NCI-H2227 (cell line): ENCODE measurements around the gene TGM5.
A peak's percentile ranks its signal among the peaks of the same experiment; 100 is the strongest.
"Not testable (repeated sequence)": the region's sequence is repeated elsewhere in the genome, so short reads cannot be mapped to it uniquely, and the experiment has no call there.

Experiments used
- DNase-seq: peaks from one replicate; lab custom pipeline; 2025; ENCODE audit not compliant: unreplicated experiment; lab: John Stamatoyannopoulos, UW

TGM5 gene, protein sequence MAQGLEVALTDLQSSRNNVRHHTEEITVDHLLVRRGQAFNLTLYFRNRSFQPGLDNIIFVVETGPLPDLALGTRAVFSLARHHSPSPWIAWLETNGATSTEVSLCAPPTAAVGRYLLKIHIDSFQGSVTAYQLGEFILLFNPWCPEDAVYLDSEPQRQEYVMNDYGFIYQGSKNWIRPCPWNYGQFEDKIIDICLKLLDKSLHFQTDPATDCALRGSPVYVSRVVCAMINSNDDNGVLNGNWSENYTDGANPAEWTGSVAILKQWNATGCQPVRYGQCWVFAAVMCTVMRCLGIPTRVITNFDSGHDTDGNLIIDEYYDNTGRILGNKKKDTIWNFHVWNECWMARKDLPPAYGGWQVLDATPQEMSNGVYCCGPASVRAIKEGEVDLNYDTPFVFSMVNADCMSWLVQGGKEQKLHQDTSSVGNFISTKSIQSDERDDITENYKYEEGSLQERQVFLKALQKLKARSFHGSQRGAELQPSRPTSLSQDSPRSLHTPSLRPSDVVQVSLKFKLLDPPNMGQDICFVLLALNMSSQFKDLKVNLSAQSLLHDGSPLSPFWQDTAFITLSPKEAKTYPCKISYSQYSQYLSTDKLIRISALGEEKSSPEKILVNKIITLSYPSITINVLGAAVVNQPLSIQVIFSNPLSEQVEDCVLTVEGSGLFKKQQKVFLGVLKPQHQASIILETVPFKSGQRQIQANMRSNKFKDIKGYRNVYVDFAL

DNA sequence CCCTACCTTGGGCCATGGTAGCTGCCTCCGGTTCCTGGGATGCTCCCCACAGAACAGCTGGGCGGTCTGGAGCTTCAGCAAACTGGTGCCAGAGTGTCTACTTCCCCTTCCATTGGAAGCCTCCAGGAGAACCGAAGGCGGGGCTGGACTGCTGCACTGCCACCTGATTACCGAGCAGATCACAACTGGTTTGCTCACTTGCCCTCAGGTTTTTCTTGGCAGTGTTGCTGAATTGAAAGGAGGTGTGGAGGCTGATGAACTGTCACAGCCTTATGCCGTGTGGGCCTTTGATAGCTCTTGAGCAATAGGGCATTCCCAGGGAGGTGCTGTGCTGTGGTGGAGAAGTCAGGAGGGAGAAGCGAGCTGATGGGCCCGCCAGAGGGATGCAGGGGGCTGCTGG, at the start of gene TGM5:
Gene TGM5, minus strand, starts transcription at position 95 of the 400 bp plus-strand sequence. Its CDS starts 79 bp downstream, at position 16.
- no peak for DNase-seq

DNA sequence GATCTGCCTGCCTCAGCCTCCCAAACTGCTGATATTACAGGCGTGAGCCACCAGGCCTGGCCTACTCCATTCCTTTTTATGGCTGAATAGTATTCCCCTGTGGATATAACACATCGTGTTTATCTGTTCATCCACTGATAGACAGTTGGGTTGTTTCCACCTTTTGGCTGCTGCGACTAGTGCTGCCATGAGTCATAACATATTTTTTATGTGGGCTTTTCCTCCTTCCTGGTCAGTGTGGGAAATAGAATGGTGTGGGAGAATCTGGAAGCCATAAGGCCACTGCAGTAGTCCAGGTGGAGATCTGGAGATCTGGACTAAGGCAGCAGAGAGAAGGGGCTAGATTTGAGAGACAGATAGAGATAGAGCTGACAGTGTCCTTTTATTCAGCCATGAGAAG, 47.4 kb upstream of the TGM5 start:
- DNase-seq = no peak

DNA sequence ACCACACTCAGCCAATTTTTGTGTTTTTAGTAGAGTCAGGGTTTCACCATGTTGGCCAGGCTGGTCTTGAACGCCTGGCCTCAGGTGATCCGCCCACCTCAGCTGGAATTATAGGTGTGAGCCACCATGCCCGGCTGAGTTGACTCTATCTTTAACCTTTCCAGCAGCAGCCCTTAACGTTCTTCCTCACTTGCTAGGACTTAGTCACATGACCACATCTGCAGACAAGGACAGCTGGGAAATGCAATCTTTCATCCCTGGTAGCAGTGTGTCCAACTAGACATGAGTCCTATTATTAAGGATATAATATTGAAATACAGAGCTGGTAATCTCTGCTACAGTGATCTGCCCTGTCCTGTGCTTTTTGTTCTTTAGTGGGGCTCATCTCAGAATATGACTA, 45.6 kb upstream of the TGM5 start:
- DNase-seq = no peak

DNA sequence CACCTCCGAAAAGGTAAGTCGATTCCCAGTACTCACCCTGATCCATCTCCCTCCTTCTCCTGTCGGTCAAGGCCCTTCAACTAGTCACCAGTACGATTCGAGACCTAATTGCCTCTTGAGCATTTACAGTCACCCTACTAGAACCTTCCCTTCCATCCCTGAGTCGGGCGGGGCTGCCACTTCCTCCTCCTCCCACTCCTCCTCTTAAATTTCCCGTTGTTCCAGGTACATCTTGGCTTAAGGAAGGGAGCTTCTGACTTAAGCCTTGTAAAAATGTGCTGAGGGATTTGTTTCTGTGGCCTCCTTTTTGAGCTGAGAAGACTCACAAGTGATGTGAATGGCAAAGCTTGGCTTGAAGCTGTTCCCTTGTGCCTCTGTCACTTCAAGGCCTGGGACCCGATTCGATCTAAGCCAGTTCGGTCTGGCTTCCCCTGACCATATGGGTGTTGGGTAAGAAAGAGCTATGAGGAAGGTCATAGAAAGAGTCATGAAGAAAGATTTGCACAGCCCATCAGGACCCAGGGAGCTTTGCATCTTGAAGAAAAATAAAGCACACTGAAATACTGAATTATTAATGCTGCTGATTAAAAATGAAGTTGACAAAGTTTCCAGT, 35.6 kb upstream of the TGM5 start, which contains the start of gene TGM7:
Gene TGM7, minus strand, starts transcription at position 51 of the 613 bp plus-strand sequence.
- DNase-seq = no peak

DNA sequence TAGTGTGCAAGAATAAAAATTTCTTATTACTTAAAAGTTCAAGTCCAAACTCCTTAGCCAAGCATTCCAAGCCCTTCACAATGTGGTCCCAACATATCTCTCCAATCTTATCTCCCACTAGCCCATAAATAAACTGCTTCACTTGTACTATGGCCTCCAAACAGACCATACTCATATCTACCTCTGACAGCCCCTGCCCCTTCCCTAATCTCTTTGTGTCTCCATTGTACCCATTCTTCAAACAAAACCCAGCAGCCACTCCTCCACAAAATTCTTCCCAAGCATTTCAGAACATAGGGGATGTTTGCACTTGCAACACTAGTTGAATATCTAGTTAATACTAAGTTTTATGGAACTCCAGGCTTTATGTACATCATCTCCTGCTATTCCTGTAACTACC, 33.2 kb upstream of the TGM5 start:
- no peak for DNase-seq

DNA sequence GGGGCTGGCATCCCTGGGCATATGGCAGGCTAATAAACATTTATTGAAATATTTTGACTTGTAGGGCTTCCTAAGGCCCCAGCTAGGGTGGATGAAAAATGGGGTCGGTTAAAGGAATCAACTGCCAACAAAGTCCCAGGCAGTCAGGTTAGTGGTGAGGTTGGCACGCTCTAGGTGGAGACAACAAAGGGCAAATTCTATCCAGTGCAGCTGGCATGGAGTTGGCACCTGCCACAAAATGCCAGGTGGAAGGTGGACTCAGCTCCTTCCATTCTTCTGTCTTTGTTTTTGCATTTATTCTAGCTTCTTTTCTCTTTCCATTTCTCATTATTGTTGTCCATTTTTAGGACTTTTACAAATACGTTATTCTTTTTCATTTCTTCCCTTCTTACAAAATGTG, 32.7 kb upstream of the TGM5 start:
- DNase-seq = no peak

DNA sequence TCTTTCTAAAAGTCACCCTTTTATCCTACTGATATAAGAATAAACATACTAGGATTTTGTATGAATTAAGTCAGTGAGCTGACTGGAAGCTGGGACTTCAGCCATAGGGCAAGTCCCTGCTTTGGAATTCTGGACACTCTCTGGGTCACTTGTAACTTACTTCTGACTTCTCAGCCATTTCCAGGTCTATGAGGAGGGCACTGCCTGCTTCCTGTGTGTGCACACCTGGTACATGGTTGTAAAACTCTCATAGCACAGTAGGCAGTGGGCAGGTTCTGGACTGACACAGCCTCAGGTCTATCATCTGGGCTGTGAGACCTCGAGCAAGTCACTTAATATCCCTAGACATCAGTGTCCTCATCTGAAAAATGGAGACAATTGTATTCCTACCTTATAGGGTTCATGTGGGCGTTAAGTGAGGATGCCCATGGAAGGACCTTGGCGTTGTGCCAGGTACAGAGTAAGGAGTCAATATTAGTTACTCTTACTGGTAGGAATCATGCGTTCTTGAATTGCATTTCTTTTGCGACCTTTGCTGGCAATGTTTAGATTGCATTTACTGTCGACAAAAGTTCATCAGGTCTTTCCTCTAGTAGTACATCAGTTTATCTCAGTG, 27.5 kb upstream of the TGM5 start:
- no peak for DNase-seq

DNA sequence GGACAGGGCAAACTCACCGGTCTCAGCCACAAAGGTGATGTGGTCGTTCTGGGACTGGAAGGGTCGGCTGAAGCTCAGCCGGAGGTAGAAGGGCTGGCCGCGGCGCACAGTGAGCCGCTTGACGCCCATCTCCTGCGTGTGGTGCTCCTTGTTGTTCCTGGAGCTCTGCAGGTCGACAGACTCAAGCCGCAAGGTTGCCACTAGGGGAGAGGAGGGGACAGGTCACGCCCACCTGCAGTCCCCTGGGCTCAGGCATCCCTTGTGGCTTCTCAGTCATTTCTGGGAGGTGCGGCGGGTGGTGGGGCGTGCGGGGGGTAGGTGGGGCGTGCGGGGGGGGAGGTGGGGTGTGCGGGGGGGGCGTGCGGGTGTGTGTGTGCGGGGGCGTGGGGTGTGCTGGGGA, 26.7 kb upstream of the TGM5 start:
- peak; percentile 2 for DNase-seq

DNA sequence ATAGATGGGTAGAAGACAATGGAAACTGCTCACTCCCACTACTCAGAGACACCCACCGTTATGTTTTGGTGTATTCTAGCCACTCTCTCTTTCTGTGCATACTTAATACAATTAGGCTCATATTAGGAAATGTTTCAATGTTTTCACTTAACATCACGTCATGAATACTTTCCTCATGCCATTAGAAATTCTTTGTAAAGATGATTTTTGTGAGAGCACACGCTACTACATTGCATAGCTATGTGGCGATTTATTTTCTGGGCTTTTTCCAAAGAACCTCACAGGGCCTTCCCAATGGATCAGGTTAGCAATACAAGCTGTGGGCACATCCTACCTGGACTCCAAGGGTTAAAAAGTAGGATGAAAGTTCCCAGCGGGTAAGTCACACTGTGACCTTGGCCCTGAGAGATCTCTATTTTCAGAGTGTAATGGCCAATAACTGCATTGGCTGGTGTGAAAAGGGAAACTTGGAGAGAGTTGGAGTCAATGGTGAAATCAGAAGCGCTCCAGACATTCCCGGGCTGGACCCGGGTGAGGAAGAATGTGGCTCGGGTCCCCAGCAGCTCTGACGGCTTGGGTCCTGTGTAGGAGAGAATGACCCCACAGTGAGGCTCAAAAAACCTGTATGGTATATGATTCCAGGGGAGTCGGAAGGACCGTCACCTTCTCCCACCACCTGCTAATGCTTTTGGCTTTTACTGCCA, 25.8 kb upstream of the TGM5 start:
- DNase-seq = no peak

DNA sequence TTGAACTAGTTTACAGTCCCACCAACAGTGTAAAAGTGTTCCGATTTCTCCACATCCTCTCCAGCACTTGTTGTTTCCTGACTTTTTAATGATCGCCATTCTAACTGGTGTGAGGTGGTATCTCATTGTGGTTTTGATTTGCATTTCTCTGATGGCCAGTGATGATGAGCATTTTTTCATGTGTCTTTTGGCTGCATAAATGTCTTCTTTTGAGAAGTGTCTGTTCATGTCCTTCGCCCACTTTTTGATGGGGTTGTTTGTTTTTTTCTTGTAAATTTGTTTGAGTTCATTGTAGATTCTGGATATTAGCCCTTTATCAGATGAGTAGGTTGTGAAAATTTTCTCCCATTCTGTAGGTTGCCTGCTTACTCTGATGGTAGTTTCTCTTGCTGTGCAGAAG, 22.9 kb upstream of the TGM5 start:
- not testable (repeated sequence) for DNase-seq

DNA sequence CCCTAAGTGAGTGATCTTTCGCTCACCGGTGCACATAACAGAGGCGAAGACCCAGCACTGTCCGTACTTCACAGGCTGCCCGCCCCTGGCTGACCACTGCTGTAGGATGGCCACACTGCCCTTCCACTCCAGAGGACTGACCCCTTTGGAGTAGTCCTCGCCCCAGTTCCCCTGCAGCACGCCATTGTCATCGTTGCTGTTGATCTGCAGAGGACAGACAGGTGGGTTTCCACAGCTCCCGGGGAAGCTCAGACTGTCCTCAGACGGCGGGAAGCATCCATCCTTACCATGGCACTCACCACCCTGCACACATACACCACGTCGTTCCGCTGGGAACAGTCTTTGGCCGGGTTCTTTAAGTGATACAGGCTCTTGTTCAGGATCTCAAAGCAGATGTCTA, 20.5 kb upstream of the TGM5 start:
- DNase-seq = no peak

DNA sequence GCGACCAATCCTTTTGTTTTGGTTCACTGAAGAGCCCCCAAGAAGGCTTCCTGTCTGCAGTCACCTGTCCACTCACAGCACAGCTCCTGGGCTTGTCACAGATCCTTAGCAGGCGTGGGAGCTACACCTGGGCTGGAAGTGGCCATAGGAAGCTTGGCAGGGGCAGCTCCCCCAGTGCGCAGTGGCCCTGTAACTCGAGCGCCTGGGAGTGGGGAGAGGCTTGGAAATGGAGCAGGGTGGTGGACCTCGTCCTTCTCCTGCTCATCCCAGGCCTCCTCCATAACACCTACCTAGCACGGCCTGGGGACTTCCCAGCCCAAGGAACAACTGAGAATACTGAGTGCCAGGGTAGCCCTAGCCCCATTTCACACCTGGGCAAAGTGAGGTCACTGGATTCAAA, 19.3 kb upstream of the TGM5 start:
- DNase-seq = no peak

DNA sequence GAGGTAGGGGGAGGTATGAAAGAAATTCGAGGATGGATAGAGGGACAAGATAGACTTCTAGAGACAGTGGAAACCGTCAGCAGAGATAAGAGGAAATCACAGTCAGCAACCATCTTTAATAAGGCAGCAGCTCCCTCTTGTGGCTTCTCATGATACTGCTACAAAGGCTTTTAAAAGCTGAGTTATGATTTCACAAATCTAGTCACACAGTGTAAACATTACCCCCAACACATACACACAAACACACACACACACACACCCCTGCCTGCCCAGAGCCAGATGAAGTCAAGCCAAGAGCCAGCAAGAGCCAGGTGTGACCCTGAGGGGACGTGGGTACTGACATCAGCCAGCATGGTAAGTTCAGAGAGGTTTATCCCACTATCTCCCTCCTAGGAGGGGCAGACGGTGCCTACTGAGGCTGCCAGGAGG, 18.9 kb upstream of the TGM5 start:
- DNase-seq = peak; percentile 72

DNA sequence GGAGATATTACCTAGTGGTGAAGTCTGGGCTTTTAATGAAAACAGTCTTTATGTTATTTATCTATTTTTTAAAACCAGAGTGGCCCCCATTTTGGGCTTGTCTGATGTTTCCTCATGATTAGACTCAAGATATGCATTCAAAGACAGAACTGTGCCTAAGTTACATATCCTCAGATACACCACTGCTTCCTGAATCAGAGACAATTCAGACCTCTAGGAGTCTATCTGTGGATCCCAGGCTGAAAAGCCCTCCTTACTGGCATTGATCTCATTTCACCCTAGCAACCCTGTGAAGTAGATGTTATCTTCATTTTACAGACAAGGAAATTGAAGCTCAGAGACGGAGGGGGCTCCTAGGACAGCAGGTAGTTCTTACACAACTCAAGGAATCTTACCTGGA, 16.8 kb upstream of the TGM5 start:
- DNase-seq = no peak

DNA sequence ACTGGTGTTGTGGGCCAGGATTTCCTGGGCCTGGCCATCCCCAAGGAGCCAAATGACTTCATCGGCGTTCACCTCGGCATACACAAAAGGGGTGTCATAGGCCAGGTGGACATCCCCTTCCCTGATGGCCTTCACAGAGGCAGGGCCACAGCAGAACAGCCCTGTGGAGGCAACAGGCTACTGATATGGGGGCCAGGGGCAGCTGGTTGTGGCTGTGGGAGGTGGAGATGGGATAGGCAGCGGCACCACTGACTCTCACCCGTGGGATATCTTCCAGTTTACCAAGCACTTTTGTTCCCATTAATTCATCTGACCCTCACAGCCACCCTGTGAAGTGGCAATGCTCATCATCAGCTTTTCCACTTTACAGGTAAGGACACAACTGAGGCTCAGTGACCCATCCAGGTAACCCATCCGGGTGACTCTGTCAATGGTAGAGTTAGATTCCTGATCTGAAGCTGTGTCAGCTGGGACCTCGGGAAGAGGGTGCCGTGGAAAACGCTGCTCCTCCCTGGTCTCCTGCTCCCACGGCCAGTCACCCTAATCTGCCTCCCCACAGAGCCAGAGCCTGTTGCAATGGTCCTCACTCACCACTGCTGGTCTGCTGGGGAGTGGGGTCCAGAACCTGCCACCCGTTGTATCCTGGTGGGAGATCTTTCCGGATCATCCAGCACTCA, 15.3 kb upstream of the TGM5 start:
- DNase-seq = no peak

DNA sequence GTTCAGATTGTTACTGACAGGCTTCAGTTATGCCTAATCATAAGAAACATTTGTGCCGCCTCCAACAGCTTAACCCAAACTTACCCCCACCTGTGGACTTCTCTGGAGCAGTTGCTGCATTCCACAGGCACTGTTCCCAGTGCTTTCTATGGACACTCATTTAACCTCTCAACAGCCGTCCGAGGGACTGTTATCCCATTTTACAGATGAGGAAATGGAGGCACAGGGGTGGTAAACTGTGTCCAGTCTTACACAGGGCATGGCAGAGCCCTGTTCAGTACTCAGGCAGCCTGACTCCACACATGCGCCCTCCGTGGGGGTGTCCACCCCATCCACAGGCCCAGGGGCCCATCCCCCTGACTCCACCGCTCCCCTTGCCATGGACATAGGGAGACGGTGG, 14.3 kb upstream of the TGM5 start:
- DNase-seq = no peak

DNA sequence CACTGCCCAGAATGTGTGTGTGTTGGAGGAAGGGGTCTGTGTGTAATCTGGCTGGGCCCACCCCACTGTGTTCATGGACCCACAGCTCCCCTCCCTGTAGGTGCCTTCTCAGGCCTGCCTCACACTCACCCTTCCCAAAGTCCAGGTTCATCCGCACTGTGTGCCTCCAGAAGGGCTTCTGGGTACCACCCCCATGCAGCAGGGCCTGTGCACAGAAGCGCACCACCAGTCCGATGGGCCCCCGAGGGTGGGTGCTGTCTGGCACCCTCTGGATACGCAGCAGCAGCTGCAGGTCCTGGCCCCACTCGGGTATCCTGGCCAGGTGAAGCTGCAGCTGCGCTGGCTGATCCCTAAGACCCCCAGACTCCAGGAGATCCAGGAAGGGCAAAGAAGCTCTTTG, 12.8 kb upstream of the TGM5 start:
- DNase-seq = no peak

DNA sequence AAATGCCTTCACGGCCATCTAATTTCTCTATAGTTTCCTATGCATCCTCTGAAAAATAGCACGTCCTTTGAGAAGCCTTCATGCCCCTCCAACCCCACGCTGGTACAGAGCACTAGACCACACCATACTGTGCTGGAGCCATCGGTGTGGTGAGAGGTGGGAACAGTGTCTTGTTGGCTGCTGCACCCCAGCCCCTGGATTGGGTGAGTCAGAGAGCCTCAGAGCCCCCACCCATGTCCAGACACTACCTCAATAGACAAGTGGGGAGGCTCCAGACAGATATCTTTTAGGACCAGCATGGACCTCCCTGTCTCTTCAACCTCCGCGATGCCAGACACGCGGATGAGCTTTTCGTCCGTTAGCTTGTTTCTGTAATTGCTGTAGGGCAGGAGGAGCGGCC, 12.1 kb upstream of the TGM5 start:
- no peak for DNase-seq

DNA sequence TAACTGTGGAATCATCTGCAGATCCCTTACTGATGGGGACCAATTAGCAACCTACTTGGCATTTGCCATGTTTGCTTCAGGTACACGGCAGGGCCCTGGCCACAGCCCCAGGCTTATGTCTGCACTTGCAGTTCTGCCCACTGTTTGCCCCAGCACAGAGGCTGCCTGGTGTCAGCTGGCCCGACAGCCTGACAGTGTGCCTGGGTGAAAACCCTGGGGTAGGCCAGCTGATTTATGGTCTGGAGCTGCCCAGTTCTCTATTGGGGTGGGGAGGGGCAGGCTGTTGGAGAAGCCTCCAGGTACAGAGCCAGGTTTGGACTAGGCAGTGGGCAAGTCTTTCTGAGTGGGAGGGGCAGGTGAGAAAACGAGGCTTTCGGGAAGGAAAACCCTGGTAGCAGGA, 11.2 kb upstream of the TGM5 start:
- no peak for DNase-seq

DNA sequence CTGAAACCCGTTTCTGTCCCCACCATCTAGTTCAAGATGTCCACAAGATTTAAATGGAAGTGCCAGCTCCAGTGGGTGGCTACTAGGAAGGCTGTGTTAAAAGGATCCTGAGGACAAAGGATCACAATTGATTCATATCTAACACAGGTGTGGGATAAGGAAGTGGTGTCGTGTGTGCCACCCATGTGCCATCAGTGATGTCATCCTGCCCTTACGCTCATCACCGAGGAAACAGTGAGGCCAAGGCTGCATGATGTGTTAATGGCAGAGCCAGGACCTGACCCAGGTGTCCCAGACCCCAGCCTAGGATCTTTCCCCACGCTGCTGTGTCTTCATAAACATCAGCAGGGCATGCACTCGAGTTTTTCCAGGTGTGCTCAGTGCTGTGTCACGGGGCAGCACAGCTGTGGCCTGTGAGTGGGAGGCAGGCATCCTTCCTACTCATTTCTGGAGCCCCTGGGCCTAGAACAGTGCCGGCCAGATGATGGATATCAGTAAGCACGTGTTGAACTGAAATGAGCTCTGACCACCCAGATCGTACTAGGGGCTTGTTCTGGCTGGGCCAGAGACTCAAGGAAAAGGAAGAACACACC, 10.6 kb upstream of the TGM5 start:
- no peak for DNase-seq
